Measurements from ENCODE around the gene TMEM82.

TMEM82 gene

DNA sequence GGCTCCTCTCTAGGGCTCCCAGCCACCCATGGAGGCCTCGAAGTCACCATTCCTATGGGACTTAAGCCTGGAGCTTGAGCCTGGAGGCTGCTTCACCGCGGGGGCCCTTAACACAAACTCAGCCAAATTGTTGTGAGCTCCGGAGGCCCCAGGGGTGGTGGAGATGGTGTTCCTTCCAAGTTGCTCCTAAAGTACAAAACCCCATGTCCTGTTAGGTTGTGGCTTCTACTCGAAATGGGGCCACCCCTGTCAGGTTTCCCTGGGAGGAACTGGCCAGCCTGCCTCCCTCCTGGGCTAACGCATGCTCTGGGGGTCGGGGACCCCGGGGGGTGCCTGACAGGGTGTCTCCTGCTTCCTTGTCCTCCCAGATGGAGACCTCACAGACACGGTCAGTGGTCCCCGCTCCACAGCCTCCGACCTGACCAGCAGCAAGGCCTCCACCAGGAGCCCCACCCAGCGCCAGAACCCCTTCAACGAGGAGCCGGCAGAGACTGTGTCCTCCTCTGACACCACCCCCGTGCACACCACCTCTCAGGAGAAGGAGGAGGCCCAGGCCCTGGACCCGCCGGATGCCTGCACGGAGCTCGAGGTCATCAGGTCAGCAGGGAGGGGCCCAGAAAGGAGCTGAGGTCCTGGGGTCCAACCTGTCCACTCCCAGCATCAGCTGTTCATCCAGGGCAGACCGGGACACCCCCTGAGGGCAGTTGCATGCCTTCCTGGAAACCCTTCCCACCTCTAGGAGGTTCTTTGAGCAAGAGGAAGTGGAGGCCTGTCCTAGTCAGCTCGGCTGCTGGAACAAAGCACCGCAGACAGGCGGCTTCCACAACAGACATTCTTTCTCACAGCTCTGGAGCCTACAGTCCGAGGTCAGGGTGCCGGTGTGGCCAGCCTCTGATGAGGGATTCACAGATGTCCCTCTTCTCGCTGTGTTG lies 17.1 kb upstream of the TMEM82 start:
- ChIA-PET CTCF (interaction anchor here (0.6 kb wide), 1 partner anchor 92 kb away, joined by 3 read pairs; no protein-coding TSS in a partner anchor), POLR2A (ENCODE audit: low non-redundant PET) (no interaction called here)
- no peak for DNase-seq (ENCODE audit: low spot score)
- H3K27ac ChIP-seq: peak overlapping the region; percentile 20
- TF ChIP-seq CTCF (conservative IDR thresholded peaks at IDR 0.05; ENCODE audit: low read depth): no peak

DNA sequence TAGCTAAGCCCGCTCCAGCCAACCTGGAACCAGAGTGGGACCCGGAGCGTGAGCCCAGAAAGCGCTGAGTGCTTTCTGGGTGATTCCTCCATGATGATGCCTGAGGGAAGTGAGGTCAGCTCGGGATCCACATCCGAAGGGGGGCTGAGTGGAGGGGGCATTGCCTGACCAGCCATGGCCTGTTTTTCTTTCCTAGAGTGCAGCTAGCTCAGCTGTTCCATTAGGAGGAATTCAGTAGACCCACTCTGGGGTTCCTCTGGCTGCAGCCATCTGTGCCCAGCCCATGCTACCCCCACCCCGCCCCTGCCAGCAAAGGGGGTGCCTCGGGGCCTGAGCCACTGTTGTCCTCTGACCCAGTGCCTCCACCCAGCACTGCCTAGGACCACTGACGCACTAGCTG lies 15.8 kb upstream of the TMEM82 start:
- no peak for TF ChIP-seq CTCF (conservative IDR thresholded peaks at IDR 0.05; ENCODE audit: low read depth)
- H3K27ac ChIP-seq: peak overlapping the region; percentile 20
- CTCF ChIA-PET: no interaction called here
- DNase-seq (ENCODE audit: low spot score): no peak
- POLR2A ChIA-PET (ENCODE audit: low non-redundant PET): no interaction called here

DNA sequence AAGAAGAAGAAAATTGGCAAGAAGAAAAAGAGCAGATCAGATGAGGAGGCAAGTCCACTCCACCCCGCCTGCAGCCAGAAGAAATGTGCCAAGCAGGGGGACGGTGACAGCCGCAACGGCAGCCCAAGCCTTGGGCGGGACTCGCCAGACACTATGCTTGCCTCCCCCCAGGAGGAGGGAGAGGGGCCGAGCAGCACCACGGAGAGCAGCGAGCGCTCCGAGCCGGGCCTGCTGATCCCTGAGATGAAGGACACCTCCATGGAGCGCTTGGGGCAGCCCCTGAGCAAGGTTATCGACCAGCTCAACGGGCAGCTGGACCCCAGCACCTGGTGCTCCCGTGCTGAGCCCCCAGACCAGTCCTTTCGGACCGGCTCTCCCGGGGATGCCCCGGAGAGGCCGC lies 15.3 kb upstream of the TMEM82 start:
- CTCF ChIA-PET: no interaction called here
- TF ChIP-seq CTCF (conservative IDR thresholded peaks at IDR 0.05; ENCODE audit: low read depth): no peak
- POLR2A ChIA-PET (ENCODE audit: low non-redundant PET): no interaction called here
- H3K27ac ChIP-seq: peak overlapping the region; percentile 20; the same call in 1 of the 2 replicates
- DNase-seq (ENCODE audit: low spot score): no peak

DNA sequence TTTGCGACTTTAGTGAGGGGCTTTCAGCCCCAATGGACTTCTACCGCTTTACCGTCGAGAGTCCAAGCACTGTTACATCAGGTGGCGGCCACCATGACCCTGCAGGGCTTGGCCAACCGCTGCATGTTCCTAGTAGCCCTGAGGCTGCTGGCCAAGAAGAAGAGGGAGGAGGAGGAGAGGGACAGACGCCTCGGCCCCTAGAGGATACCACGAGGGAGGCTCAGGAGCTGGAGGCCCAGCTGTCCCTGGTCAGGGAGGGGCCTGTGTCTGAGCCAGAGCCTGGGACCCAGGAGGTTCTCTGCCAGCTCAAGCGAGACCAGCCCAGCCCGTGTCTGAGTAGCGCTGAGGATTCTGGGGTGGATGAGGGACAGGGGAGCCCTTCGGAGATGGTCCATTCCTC lies 14.9 kb upstream of the TMEM82 start:
- no peak for DNase-seq (ENCODE audit: low spot score)
- no peak for TF ChIP-seq CTCF (conservative IDR thresholded peaks at IDR 0.05; ENCODE audit: low read depth)
- H3K27ac ChIP-seq: peak overlapping the region; percentile 84; the same call in 1 of the 2 replicates
- CTCF ChIA-PET: interaction anchor here (0.5 kb wide), 1 partner anchor 15 kb away, joined by 3 read pairs; no protein-coding TSS in a partner anchor
- POLR2A ChIA-PET (ENCODE audit: low non-redundant PET): no interaction called here

DNA sequence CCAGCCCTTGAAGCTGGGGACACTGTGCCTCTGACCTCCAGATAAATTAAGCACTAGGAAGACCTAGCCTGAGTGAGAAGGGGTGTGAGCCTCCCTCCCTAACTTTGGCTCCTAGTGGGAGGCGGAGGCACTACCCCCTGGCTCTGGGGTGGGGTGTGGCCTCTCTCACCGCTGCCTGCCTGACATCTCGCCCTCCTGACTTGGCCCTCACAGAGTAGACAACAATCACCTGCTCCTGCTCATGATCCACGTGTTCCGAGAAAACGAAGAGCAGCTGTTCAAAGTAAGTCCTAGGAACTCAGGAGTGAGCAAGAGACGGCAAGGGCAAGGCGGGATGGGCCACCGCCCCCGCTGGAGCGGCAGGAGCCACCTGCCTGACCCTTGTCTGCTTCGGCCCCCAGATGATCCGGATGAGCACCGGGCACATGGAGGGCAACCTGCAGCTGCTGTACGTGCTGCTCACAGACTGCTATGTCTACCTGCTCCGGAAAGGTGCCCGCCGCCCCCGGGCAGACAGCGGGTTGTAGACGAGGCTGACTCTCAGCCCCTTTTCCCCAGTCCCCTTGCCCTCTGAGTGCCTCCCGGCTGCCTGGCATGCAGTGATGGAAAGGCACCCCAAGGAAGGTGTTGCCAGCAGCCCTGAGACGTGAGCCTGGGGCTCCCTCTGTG lies 14.3 kb upstream of the TMEM82 start:
- POLR2A ChIA-PET (ENCODE audit: low non-redundant PET): no interaction called here
- CTCF ChIA-PET: interaction anchor here (0.5 kb wide), 1 partner anchor 16 kb away, joined by 3 read pairs; no protein-coding TSS in a partner anchor

More for the DNA sequence above, 14.3 kb upstream of the TMEM82 start:
- H3K27ac ChIP-seq: peak overlapping the region; percentile 84
- no peak for DNase-seq (ENCODE audit: low spot score)
- TF ChIP-seq CTCF (conservative IDR thresholded peaks at IDR 0.05; ENCODE audit: low read depth): no peak

Measured in RWPE1 (cell line).